ACC112 (cell line): ENCODE results near the gene JAM3.

Source experiments
- H2AFZ ChIP-seq: fragments of 200-600 bp; sonication (generic); one replicate; pipeline ENCODE4 v1.6.0; 2017; ENCODE audit warnings: antibody characterized with exemption, low read length; ENCODE audit not compliant: unreplicated experiment
- H3K27ac ChIP-seq: fragments of 200-600 bp; sonication (generic); 2 replicates; pipeline ENCODE4 v1.5.1; 2014; ENCODE audit warnings: low read depth, mild to moderate bottlenecking, antibody characterized with exemption, low read length, moderate library complexity
- H3K27me3 ChIP-seq: fragments of 200-600 bp; sonication (generic); 2 replicates; pipeline ENCODE4 v1.6.1; 2014; ENCODE audit warnings: mild to moderate bottlenecking, antibody characterized with exemption, low read length, moderate library complexity, mixed read lengths; ENCODE audit not compliant: insufficient read depth
- H3K36me3 ChIP-seq: fragments of 200-600 bp; sonication (generic); 2 replicates; pipeline ENCODE4 v1.6.1; 2016; ENCODE audit warnings: mild to moderate bottlenecking, antibody characterized with exemption, low read length, moderate library complexity, mixed read lengths; ENCODE audit not compliant: insufficient read depth
- H3K4me1 ChIP-seq: fragments of 200-600 bp; sonication (generic); one replicate; pipeline ENCODE4 v1.6.1; 2016; ENCODE audit warnings: low read length, mixed read lengths; ENCODE audit not compliant: insufficient read depth, unreplicated experiment, control insufficient read depth
- H3K4me3 ChIP-seq: fragments of 200-600 bp; sonication (generic); 2 replicates; pipeline ENCODE4 v1.5.1; 2014; ENCODE audit warnings: mild to moderate bottlenecking, low read depth, low read length
- H3K79me2 ChIP-seq: fragments of 200-600 bp; sonication (generic); one replicate; pipeline ENCODE4 v1.6.0; 2016; ENCODE audit warnings: low read length; ENCODE audit not compliant: control insufficient read depth, unreplicated experiment, insufficient read depth

Gene JAM3

DNA sequence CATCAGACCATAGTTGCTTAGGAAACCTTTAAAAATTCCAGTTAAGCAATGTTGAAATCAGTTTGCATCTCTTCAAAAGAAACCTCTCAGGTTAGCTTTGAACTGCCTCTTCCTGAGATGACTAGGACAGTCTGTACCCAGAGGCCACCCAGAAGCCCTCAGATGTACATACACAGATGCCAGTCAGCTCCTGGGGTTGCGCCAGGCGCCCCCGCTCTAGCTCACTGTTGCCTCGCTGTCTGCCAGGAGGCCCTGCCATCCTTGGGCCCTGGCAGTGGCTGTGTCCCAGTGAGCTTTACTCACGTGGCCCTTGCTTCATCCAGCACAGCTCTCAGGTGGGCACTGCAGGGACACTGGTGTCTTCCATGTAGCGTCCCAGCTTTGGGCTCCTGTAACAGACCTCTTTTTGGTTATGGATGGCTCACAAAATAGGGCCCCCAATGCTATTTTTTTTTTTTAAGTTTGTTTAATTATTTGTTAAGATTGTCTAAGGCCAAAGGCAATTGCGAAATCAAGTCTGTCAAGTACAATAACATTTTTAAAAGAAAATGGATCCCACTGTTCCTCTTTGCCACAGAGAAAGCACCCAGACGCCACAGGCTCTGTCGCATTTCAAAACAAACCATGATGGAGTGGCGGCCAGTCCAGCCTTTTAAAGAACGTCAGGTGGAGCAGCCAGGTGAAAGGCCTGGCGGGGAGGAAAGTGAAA lies 81.5 kb downstream of the JAM3 start:
- Histone ChIP-seq H3K36me3 (peaks cover 4% of the 10 kb centered on the region), H3K27ac (peak overlapping the region; percentile 43; the same call in 1 of the 2 replicates)

DNA sequence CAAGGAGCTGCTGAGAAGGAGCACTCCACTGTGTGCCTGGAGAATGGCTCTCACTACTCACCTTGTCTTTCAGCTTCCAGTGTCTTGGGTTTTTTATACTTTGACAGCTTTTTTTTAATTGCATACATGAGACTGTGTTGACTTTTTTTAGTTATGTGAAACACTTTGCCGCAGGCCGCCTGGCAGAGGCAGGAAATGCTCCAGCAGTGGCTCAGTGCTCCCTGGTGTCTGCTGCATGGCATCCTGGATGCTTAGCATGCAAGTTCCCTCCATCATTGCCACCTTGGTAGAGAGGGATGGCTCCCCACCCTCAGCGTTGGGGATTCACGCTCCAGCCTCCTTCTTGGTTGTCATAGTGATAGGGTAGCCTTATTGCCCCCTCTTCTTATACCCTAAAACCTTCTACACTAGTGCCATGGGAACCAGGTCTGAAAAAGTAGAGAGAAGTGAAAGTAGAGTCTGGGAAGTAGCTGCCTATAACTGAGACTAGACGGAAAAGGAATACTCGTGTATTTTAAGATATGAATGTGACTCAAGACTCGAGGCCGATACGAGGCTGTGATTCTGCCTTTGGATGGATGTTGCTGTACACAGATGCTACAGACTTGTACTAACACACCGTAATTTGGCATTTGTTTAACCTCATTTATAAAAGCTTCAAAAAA lies 82.3 kb downstream of the JAM3 start:
- no peaks in the 10 kb centered on the region for H3K79me2 ChIP-seq
- H3K36me3 ChIP-seq = no peaks in the 10 kb centered on the region; the same call in 1 of the 2 replicates
- no peaks in the 10 kb centered on the region for H3K4me1 ChIP-seq
- 0 out of 2 replicates have a peak overlapping the region, but pooled peaks have one; percentile 43 for H3K27ac ChIP-seq
- no peaks in the 10 kb centered on the region for H3K27me3 ChIP-seq
- H3K4me3 ChIP-seq = no peak overlapping the region
- no peak overlapping the region for H2AFZ ChIP-seq

More for the DNA sequence above, 81.5 kb downstream of the JAM3 start:
- H2AFZ ChIP-seq = no peak overlapping the region
- no peaks in the 10 kb centered on the region for H3K79me2 ChIP-seq
- H3K4me3 ChIP-seq = no peak overlapping the region
- no peaks in the 10 kb centered on the region for H3K4me1 ChIP-seq
- no peaks in the 10 kb centered on the region for H3K27me3 ChIP-seq

DNA sequence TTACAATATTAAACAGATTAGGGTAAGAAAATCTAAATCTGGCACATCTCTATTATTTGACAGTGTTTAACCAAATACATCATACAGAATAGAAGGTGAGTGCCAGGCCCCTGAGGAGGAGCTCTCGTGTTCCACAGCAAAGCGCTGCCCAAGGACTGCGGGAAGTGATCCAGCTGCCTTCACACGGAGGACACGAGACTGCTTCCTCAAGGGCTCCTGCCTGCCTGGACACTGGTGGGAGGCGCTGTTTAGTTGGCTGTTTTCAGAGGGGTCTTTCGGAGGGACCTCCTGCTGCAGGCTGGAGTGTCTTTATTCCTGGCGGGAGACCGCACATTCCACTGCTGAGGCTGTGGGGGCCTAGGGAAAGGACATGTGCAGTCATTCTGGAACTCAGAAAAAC lies 83.8 kb downstream of the JAM3 start:
- Histone ChIP-seq H2AFZ (no peak overlapping the region), H3K79me2 (no peaks in the 10 kb centered on the region), H3K27me3 (no peaks in the 10 kb centered on the region), H3K4me3 (no peak overlapping the region), H3K4me1 (no peaks in the 10 kb centered on the region), H3K36me3 (peaks cover 6% of the 10 kb centered on the region; the same call in 1 of the 2 replicates), H3K27ac (no peak overlapping the region)

DNA sequence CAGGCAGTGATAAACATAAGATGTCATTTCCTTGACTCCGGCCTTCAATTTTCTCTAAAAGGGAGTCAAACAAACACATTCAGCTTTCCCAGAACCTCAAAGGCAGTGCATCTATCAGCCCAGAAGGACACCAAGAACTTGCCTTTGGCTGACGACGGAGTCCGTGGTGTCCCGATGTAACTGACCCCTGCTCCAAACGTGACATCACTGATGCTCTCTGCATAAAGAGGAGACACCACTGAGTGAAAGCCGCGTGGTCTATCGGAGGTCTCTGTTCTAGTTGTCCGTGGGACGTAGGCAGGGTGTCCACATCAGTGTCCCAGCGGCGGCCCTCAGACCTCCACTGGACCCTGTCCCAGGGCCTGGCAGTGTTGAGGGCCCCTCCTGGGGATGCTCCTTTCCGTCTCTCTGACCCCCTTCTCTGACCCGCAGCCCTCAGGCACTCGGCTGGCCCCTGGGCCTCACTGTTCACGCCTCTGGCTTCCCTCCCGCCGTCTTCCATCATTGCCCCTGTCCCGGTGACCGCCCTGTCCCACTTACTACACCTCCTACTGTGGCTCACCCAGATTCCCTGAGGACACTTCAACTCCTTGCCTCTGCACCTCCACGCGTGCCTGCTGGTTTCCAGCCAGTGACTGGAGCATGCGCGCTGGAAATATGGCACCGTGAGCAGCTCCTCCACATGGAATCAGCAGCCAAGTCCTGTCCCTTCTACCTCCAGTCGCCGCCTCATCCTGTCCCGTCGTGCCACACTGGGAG lies 84.5 kb downstream of the JAM3 start:
- Histone ChIP-seq H3K4me3 (no peak overlapping the region), H3K79me2 (no peaks in the 10 kb centered on the region), H3K27me3 (no peaks in the 10 kb centered on the region), H3K4me1 (no peaks in the 10 kb centered on the region), H3K27ac (no peak overlapping the region), H2AFZ (no peak overlapping the region), H3K36me3 (peaks cover 6% of the 10 kb centered on the region; the same call in 1 of the 2 replicates)

DNA sequence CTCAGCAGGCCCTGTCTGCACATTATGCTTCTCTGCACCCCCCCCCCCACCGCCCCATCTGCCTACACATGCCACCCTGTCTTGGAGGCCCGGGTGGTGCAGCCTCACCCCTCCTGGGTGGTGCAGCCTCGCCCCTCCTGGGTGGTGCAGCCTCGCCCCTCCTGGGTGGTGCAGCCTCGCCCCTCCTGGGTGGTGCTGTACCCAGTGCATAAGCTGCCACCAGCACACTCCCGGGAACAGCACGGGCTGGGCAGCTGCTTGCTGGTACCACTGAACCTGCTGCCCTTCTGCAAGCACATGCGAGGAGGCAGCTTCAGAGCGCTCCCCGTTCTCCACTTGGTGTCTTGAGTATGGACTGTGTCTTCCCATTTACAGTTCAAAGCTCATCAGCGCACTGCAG lies 85.6 kb downstream of the JAM3 start:
- Histone ChIP-seq H3K79me2 (no peaks in the 10 kb centered on the region), H3K27me3 (no peaks in the 10 kb centered on the region), H3K36me3 (peaks cover 6% of the 10 kb centered on the region), H3K4me1 (no peaks in the 10 kb centered on the region), H3K27ac (no peak overlapping the region), H2AFZ (no peak overlapping the region), H3K4me3 (no peak overlapping the region)

DNA sequence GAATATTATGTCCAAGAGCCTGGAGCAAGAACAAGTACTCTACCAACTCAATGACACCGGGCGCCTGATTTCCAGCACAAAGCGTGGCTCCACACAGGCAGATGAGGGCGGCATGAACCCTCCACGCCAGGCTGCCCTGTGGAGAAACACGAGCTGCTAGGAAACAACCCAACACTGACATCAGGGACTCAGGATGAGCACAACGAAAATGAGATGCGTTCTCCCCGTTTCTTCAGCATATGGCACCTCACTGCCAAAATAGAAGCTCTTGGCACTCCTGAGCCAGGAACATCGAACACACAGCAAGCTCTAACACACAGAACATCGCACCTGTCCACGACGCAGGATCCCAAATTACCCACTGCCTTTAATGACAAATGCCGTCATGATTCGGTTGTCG lies 86.6 kb downstream of the JAM3 start:
- Histone ChIP-seq H3K79me2 (no peaks in the 10 kb centered on the region), H3K27ac (no peak overlapping the region), H2AFZ (no peak overlapping the region), H3K27me3 (no peaks in the 10 kb centered on the region), H3K36me3 (peaks cover 6% of the 10 kb centered on the region), H3K4me1 (no peaks in the 10 kb centered on the region), H3K4me3 (no peak overlapping the region)

DNA sequence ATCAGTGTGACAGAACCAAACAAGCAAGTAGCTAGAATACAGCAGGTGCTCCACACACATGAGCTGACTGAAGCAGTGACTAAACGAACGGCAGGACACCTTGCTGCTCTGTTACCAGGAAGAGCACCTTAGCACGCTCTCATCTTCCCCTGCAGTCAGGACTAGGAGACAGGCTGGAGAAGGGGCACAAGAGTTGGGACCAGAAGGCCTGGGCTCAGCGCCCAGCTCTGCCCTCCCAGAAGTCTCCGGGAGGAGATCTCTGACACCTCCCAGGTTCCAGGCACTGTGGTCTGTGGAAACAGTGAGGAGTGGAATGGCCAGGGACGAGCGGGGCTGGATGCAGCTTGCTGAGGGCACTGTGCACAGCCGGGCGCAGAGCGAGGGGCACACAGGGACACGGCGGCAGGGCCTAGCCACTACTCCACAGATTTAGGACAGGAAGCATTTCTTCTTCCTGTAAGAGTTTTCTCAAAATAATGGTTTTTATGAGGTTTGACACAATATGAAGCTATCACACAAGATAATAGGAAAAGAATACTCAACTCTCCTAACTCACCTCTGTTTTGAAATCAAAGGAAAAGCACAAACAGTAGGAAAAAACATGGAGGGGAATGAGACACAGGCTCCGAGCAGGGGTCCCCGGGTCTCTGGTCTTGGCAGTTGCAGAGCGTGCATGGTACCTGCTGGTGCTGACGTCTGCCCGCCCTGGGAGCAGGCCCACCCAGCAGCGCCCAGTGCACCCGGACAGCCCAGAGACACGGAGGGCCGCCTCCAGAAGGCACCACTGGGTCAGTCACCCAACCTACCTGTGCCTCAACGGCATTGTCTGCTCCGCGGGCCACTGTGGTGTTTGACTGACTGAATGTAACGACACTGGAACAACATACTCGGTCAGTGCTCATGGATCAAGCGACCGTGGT lies 87.3 kb downstream of the JAM3 start:
- H2AFZ ChIP-seq = no peak overlapping the region
- no peaks in the 10 kb centered on the region for H3K4me1 ChIP-seq
- H3K27me3 ChIP-seq = no peaks in the 10 kb centered on the region
- no peak overlapping the region for H3K27ac ChIP-seq
- H3K4me3 ChIP-seq = no peak overlapping the region
- H3K79me2 ChIP-seq = no peaks in the 10 kb centered on the region
- H3K36me3 ChIP-seq = peaks cover 9% of the 10 kb centered on the region

DNA sequence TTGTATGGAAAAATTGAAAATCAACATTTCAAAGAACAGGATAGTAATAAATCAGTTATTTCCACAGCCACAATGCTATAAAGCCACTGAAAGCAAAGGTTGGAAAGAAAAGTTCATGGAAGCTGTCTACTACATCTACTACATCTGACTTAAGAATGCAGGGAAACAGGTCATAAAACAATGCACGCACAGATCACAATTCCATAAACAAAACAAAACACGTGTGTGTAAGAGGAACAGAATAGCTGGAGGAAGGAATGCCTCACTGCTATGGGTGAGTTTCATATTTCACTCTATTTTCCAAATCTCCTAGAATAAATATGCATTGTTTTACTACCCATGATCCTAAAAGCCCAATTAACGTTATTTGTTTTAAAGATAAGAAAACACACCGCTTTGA lies 88.6 kb downstream of the JAM3 start:
- Histone ChIP-seq H3K36me3 (peaks cover 16% of the 10 kb centered on the region), H3K27ac (no peak overlapping the region), H3K27me3 (no peaks in the 10 kb centered on the region)

DNA sequence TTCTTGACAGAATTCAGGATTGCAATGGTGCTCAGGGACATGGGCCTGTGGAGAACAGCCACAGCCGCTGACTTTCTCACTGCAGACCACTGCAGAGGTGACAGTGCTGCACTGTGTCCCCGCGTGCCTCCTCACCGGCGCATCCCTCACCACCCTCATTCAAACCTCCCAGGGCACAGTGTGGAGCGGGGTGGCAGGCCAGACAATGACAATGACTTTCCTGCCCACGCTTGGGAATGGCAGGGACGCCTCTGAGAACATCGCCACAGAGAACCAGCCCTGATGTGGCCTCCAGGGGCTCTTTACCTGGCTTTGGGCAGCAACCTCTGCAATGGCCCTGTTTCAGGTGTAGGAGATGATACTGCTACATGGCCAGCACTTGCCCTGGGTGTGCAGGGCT lies 89.2 kb downstream of the JAM3 start:
- Histone ChIP-seq H3K79me2 (no peaks in the 10 kb centered on the region), H2AFZ (no peak overlapping the region), H3K36me3 (peaks cover 20% of the 10 kb centered on the region), H3K4me3 (no peak overlapping the region), H3K27ac (no peak overlapping the region), H3K27me3 (no peaks in the 10 kb centered on the region), H3K4me1 (no peaks in the 10 kb centered on the region)

More for the DNA sequence above, 88.6 kb downstream of the JAM3 start:
- Histone ChIP-seq H2AFZ (no peak overlapping the region), H3K79me2 (no peaks in the 10 kb centered on the region), H3K4me3 (no peak overlapping the region), H3K4me1 (no peaks in the 10 kb centered on the region)

DNA sequence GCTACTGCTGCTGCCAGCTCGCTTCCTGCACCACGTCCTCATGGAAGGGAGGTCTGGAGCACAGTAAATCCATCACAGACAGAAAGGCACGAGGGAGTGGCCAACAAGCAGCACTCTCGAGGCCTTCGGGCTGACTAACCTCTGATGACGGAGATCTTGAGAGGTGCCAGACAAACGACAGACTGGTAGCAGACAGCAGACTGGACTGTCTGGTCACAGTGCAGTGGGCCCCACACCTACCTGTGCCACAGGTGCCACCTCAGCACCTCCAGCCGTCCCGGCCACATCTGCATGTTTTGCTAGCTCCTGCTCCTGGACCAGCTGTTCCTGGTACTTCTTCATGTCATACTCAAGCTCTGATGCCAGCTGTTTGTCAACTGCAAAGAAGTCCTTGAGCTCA lies 90.8 kb downstream of the JAM3 start:
- Histone ChIP-seq H2AFZ (no peak overlapping the region), H3K4me1 (no peaks in the 10 kb centered on the region), H3K36me3 (peaks cover 20% of the 10 kb centered on the region)

More for the DNA sequence above, 90.8 kb downstream of the JAM3 start:
- Histone ChIP-seq H3K27me3 (no peaks in the 10 kb centered on the region), H3K79me2 (no peaks in the 10 kb centered on the region), H3K27ac (no peak overlapping the region), H3K4me3 (no peak overlapping the region)
